D341Med (cell line): ENCODE data around the gene STK10.
"Not testable (repeated sequence)": the region's sequence is repeated elsewhere in the genome, so short reads cannot be mapped to it uniquely, and the experiment has no call there.

Experiments
- DNase-seq: peaks from one replicate; pipeline ENCODE4 v3.0.0; 2012; ENCODE audit warnings: low spot score

STK10 gene

GRCh38 chr5:172165465-172165864 is 22.6 kb downstream of the STK10 start:
- no peak for DNase-seq

- no peak for DNase-seq
Observed at GRCh38 chr5:172164769-172165212, 23.2 kb downstream of the STK10 start.

- no peak for DNase-seq
Observed at GRCh38 chr5:172163346-172163745, 24.7 kb downstream of the STK10 start.

- no peak for DNase-seq
Observed at GRCh38 chr5:172162987-172163343, 25.1 kb downstream of the STK10 start.

GRCh38 chr5:172162323-172162986 is 25.6 kb downstream of the STK10 start:
- DNase-seq, result no peak

- DNase-seq, result no peak
Observed at GRCh38 chr5:172160506-172160905, 27.5 kb downstream of the STK10 start.

GRCh38 chr5:172159016-172159415 is 29.0 kb downstream of the STK10 start:
- no peak for DNase-seq

- DNase-seq, result no peak
Observed at GRCh38 chr5:172156541-172156994, 31.5 kb downstream of the STK10 start.

- DNase-seq, result not testable (repeated sequence)
Observed at GRCh38 chr5:172155101-172155500, 32.9 kb downstream of the STK10 start.

GRCh38 chr5:172153695-172154094 is 34.3 kb downstream of the STK10 start:
- DNase-seq, result no peak

GRCh38 chr5:172151661-172152210 is 36.3 kb downstream of the STK10 start:
- DNase-seq, result no peak

- no peak for DNase-seq
Observed at GRCh38 chr5:172150514-172151425, 37.3 kb downstream of the STK10 start.

GRCh38 chr5:172149481-172149880 is 38.5 kb downstream of the STK10 start:
- DNase-seq, result not testable (repeated sequence)

- DNase-seq, result no peak
Observed at GRCh38 chr5:172149073-172149472, 39.0 kb downstream of the STK10 start.

GRCh38 chr5:172148381-172148780 is 39.6 kb downstream of the STK10 start:
- no peak for DNase-seq

- DNase-seq, result no peak
Observed at GRCh38 chr5:172147857-172148256, 40.2 kb downstream of the STK10 start.

GRCh38 chr5:172146748-172147092 is 41.3 kb downstream of the STK10 start:
- DNase-seq, result no peak

GRCh38 chr5:172145870-172146747 is 41.9 kb downstream of the STK10 start:
- no peak for DNase-seq

GRCh38 chr5:172144931-172145869 is 42.8 kb downstream of the STK10 start:
- DNase-seq, result no peak

GRCh38 chr5:172144291-172144815 is 43.7 kb downstream of the STK10 start:
- DNase-seq, result no peak

GRCh38 chr5:172143875-172144274 is 44.1 kb downstream of the STK10 start:
- no peak for DNase-seq
